ENCODE measurements around the gene FIBCD1.

FIBCD1 gene

GRCh38 chr9:130935648-130936271 lies 3.3 kb downstream of the FIBCD1 start:
- DNase-seq, result no peak

DNA sequence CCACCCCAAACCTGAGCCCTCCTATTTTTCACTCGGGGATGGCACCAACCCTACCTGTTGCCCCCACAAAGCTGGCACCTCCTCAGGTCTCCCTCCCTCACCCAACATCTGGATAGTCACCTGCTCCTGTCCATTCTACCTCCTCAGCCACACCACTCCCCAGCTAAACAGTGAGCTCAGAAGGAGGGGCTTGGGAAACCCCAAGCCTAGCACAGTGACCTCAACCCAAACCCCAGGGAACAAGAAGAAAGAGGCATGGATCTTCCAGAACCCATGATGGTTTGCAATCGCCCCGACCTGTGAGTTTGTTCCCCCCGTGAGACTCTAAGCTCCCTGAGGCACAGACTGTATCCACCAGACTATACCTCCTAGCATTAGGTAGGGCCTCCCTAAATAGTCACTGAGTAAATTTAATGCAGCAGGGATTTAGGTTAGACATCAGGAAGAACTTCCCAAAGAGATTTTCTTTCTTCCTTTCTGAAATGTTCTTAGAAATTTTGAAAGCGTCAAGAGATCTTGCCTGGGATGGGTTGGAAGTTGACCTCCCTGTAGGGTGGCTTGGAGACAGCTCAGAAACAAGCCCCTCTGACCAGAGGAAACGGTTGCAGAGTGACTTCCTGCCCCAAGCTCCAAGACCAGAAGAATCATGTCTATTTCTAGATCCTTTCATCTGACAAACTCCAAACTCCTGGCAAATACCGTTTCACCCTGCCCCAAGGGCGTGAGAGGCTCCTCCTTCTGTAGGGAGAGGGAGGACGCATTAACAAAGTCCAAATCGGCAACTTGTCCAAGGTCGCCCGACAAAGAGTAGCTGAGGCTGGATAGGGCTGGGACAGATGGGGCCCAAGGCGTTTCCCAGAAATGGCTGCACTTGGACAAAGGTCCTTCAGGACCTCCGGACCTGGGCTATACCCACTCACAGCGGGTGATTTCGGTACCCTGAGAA lies 4.1 kb downstream of the FIBCD1 start:
- DNase-seq, result no peak

DNA sequence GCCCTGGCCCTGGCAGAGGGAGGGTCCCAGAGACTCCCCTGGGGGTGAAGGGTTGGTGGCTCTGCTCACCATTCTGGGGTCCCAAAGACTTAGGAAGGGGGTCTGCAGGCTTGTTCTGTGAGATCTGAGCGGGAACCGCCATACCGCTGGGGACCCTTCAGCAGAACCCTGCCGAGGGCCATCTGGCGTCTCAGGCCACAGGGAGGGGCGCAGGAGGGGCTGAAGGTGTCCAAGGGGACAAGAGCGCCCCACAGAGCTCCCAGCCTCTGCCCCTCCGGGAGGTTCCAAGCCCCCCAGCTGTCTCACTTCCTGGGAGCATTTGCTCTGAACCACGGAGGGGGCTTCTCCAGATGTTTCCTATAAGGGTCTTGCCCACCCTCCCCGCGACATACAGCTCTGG lies 4.8 kb downstream of the FIBCD1 start:
- DNase-seq, result no peak

GRCh38 chr9:130933114-130934046 lies 5.7 kb downstream of the FIBCD1 start:
- no peak for DNase-seq

DNA sequence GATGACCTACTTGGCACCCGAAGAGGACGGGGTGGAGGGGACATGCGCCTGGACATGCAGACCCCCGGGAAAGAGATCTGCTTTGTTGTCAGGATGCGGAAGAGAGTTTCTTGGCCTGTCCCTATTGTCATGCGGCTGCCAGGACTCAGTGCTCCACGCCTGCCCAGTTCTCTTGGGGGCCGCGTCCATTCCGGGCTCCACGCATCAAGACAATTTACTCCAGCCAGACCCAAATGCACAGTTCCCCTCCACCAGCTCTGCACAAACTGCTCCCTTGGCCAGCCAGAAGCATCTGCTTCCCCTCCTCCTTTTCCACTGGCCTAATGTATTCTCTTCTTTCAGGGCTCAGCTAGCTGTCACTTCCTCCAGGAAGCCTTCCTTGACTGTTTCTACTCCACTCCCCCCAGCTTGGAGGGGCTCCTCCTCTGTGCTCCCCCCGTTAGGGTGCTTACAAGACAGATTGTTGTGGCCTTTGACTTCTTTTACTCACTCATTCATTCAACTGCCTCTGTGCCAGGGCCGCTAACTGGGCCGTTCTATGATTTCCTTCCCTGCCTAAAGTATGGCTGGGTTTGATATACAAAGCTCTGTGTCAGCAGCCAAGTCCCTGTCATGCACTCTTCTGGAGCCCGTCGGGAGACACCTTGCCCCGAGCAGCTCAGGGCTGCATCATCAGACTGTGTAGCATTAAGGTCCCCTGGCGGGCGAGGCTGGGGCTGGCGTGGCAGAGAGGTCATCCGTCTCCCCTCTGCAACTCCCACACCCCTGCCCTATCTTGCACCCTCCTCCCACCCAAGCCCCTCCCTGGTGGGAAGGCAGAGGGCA lies 6.6 kb downstream of the FIBCD1 start:
- DNase-seq, result no peak

DNA sequence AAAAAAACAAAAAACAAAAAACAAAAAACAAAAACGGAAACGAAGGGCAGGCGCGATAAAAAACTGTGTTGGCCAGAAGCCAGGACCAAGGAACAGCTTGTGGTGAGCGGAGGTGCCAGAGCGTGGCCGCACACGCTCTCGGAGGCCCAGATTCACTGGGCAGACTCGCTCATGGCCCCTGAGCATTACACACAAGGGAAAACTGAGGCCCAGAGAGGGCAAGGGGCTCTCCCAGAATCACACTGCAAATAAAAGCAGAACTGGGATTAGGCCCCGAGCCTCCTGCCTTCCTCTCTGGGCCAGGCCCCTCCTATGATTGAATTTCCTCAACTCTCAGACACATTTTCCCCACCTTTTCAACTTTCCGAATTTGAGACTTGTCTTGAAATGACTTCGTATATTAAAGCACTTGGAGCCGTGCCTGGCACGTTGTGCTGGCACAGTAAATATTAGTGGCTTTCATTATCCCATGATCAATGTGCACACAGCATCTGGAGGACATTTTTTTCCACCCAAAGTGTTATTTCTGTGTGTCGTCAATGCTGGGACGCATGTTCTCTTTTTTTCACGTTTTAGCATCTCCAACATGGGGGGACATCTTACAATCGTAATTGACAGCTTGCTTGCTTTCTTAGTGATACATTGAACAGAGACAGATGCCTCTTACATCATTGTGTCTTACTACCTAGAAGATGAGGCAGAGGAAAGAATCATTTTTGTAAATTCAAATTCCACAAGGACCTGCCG lies 7.4 kb downstream of the FIBCD1 start:
- DNase-seq, result no peak

GRCh38 chr9:130930804-130931349 lies 8.2 kb downstream of the FIBCD1 start:
- DNase-seq, result no peak

- DNase-seq, result no peak
These were observed 8.8 kb downstream of the FIBCD1 start for GRCh38 chr9:130930132-130930803.

DNA sequence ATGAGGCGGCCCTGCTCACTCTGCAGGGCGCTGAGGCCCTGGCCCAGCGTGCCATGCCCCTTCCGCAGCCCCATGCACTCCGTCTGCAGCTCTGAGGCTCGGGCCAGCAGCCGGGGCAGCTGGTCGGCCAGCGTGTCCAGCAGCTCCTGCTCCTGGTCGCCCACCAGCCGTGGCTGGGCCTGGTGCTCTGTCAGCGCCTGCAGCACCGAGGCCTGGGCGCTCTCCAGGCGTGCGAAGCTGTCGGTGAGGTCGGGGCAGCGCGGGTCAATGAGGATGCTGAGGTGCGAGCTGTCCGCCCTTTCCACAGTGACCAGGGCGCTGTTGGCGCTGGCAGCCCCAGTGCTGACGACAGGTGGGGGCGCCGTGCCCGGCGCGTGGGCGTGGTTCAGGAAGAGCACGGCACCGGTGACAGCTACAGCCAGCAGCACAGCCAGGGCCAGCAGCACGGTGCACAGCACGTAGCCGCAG lies 9.4 kb downstream of the FIBCD1 start:
- DNase-seq, result no peak

GRCh38 chr9:130927995-130928900 lies 10.8 kb downstream of the FIBCD1 start:
- DNase-seq, result no peak

- no peak for DNase-seq
These were observed 11.7 kb downstream of the FIBCD1 start for GRCh38 chr9:130927338-130927737.

GRCh38 chr9:130925050-130925678 lies 13.9 kb downstream of the FIBCD1 start:
- no peak for DNase-seq

DNA sequence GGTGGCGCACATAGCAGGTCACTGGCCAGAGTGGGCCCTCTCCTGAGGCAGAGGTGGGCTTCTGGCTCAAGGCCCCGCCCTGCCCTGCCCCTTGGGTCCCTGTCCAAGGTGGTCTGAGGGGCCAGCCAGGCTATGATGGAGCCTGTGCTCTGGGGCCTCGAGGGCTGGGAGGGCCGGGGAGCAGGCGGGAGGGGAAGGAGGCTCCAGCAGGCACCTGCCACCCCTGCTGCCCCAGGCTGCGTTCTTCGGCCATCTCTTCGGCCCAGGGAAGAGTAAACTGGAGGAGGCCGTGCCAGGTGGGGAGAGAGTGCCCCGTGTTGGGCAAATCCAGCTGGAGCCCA lies 14.6 kb downstream of the FIBCD1 start:
- no peak for DNase-seq

GRCh38 chr9:130923611-130924447 lies 15.2 kb downstream of the FIBCD1 start:
- no peak for DNase-seq

GRCh38 chr9:130922893-130923610 lies 16.0 kb downstream of the FIBCD1 start:
- no peak for DNase-seq

- no peak for DNase-seq
These were observed 16.8 kb downstream of the FIBCD1 start for GRCh38 chr9:130921989-130922892.

Measured in stimulated activated CD4-positive, alpha-beta T cell treated with anti-CD3 and anti-CD28 coated beads, Interleukin-2, amount 100 ng/mL, for 48 hours (primary cell).